NCI-H345 treated with DMSO at 0.1 percent for 48 hours (cell line): ENCODE measurements around the gene KEL.

Experiments used
- DNase-seq: peaks from one replicate; lab custom pipeline; 2025; ENCODE audit not compliant: unreplicated experiment; lab: John Stamatoyannopoulos, UW

KEL gene

GRCh38 chr7:142901426-142902259 lies 60.5 kb downstream of the KEL start:
- DNase-seq: no peak

- DNase-seq: no peak
Measured at GRCh38 chr7:142899661-142900060, 62.5 kb downstream of the KEL start.

- peak; percentile 68 for DNase-seq
Measured at GRCh38 chr7:142898377-142899170, 63.6 kb downstream of the KEL start.

DNA sequence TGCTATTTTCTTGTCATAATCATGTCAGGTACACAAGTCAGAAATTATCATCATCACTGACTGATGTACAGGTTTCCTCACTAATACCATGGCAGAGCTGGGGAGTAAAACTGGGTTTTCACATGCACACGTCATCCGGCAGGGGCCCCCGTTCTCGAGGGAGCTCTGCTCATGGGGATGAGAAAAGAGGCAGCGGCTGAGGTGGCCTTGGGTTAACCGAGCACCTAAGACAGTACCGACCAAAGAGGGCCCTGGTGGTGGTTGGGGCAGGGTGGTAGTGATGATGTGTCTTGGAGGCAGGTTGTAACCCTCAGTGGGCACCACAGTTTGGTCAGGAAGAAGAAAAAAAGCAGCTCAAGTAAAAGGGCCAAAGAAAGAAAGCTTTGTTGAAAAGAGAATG lies 64.5 kb downstream of the KEL start:
- no peak for DNase-seq

- DNase-seq: no peak
Measured at GRCh38 chr7:142896741-142897379, 65.3 kb downstream of the KEL start.

DNA sequence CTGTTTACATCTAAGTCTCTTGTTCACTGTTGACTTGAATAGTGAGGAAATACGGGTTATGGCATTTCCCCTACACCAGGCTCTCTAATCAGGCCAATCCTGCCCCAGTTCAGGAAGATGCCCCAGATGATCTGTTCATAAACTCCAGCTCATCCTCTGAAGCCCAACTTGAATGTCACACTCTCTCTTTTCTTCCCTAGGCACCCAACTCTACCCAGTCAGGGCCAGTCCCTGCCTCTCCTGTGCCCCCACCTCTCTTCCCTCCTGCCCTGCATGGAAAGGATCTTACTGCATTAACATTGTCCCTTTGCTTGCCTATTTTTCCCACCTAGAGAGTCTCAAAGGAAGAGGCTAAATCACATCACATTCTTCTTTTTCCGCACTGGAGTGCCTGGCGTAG lies 66.0 kb downstream of the KEL start:
- no peak for DNase-seq

DNA sequence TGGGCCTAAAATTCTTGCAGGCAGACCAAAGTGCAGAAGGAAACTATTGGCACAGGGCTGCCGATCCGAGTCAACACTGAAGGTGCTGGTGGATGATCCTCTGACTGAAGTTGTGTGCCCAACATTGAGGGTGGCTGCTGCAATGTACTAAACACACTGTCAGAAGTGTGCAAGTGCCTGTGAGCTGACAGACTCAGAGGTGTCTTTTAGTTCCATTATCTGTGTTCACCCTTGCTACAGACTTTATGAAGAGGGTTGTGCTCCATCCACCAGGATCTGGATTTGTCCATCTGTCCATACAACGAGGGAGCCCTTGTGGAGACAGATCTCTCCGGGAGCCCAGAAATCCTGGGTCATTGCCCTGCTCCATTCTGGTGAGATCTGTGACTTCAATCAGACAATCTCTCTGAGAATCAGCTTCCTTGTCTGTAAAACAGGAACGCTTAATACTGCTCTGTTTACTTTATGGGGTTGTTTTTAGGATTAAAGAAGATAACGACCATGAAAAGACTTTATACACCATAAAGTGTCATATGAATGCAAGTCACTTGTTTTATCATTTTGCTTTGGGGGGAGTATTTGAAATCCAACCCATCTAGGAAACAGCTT lies 67.1 kb downstream of the KEL start:
- DNase-seq: no peak

DNA sequence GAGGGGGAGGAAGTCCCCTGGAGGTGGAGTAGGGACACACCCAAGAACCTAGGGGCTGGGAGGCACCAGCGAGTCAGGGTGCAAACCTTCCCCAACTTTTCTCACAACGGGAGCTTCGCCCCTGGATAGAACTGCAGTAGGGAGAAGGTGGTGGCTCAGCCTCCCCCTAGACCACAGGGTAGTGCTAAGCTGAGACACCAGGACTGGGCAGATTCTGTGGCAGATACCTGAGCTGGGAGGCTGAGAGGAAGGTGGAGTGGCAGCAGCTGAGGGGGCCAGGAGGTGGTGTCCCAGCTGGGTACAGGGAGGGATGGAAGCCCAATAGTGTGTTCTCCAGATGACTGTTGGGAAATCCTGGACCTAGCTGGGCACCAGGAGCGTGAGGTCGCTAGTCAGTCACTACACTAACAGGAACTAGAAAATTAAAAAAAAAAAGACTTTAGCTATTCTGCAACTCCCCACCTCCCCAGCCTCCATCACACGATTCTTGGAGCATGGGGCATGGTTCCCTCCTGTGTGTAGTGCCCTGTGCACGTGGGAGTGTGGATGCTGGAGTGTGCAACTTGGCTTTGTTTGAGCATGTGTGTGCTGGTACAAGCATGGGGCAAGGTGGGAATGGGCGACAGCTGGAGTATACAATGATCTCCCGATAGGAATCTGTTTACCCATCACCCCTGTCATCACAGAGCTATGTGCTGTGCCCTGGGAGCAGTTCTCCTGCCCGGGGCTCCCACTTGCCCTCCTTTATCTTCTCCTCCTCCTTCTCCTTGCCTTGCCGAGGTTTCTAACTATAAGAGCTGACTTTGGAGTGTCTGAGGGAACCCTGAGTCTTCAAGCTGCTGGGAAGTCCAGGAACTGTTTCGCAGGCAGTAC lies 67.8 kb downstream of the KEL start:
- DNase-seq: no peak

- no peak for DNase-seq
Measured at GRCh38 chr7:142892951-142893350, 69.2 kb downstream of the KEL start.

DNA sequence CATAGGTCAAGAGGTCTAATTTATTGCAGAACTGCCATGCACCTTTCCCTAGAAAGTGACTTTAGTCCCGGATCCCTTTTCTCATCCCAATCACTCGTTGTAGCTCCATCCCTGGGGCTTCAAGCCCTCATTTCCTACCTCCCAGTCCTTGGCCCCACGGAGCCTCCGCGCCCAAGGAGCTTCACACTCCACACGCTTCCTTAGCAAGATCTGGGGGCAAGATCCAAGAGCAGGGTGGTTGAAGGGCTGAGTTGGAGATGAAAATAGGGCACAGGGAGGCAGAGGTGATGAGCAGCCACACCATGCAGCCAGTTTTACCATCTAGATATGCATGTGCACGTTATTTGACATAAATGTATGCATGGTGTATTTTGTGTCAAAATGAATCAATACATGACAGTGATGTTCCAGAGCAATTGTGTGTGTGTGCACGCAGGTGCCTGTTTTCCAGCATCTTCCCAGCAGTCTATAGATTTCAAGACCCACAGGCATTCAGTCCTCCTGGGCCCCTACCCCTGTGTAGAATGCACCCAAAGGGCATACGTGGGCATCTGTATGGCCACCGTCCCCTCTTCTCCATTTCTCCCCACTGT lies 70.6 kb downstream of the KEL start:
- DNase-seq: no peak
